Head of caudate nucleus (tissue), 42 donors: ENCODE results near the gene RDH5.

Experiments used
- DNase-seq, 42 donors: peaks; one replicate each; pipeline versions ENCODE4 v3.0.0 to v3.0.0-alpha.2; 2020 to 2021; ENCODE audit warnings: mixed read lengths in 7 of 42
- intact Hi-C: fragments of 100-400 bp; cut with DNase I; formaldehyde crosslinking; loops from one replicate; pipeline ENCODE4 v1.15.0; 2022

Gene RDH5

DNA sequence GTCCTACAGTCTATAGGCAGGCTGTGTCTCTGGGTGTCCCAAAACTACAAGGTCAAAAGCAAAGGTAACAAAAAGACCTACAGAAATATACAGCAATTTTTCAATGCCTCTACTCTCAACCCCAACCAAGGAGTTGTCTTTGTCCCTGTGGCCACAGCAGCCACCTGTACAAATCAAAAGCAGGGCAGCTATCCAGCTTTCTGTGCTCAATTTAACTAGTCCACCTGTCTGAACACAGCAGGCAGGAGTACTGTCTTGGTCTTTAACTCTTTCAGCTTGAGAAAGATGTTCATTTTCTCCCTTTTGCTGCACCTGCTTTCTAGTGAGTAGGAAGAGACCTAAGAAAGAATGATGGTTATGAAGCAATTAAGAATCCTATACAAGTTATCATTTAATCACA lies 42.5 kb downstream of the RDH5 start:
- intact Hi-C loops: no loop called here
- DNase-seq: no peak

DNA sequence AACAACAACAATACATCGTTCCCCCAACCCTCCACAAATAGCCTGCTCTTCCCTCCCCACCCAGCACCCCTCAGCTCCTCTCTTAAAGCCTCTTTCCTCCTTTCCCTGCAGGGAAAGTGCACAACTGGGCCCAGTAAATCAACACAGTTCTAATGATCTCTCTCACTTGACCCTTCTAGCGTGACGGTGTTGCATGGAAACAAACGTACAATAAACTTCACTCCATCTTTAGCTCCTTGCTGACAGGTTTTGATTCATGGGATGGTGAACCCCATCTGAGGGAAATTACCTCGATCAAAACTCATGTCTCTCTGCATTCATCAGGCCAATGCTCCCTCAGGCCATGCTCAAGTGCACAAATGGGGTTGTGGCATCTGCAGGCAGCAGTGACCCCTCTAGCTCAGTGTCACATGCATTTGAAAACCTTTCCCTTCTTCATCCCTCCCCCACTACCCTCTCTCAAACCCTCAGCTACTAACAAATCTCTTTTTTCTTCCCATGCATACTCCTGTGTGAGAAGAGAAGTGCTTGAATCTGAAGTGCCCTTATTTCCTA lies 45.6 kb downstream of the RDH5 start:
- intact Hi-C loops: no loop called here
- no peak for DNase-seq

DNA sequence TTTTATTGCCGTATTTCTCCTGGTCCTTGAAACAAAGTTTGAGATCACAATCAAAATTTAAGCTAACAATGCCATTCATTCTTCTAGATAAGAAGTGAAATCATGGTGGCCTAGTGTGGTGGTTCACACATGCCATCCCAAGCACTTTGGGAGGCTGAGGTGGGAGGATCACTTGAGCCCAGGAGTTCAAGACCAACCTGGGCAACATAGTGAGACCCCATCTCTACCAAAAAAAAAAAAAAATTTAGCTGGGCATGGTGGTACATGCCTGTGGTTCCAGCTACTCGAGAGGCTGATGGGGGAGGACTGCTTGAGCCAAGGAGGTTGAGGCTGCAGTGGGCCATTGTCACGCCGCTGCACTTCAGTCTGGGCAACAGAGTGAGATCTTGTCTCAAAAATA lies 47.0 kb downstream of the RDH5 start:
- intact Hi-C loops: no loop called here
- no peak for DNase-seq

DNA sequence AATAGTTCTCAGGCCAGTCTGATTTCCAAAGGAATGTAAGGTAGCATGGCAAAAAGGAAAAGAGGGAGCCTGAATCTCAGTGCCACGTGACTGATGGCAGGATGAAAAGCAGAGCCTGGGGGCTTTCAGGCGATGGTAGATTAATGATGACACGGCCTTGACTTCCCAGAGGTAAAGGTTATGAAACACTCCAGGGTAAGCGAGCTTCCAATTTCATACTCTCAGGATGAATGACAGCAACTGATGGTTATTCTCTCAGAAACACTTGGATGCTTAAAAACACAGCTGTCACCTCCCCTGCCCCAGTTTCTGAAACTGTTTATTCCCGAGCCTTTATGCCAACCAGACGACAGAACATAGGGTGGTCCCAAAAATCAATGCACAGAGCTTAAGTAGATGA lies 51.5 kb downstream of the RDH5 start:
- intact Hi-C loops: no loop called here
- no peak for DNase-seq
